PC-9 (cell line): ENCODE results near the gene ADORA3. TPM values are rescaled to one million over a fixed set of nuclear protein-coding genes. Genes with fewer than 3 reads are reported as not detected.

Source experiments
- BruUV-seq: library from RNA; stranded (reverse); fragments of 400-500 nt; replicated peaks from 2 replicates; lab custom pipeline; 2021; lab: Mats Ljungman, UMichigan
- CTCF ChIA-PET: fragments of 300-600 bp; sonication (Branson Sonifier 250); formaldehyde crosslinking; loops from one replicate; lab custom pipeline; 2022; ENCODE audit warnings: antibody characterized with exemption; lab: Charles Lee
- POLR2A ChIA-PET: fragments of 300-600 bp; sonication (Branson Sonifier 250); formaldehyde crosslinking; loops from one replicate; lab custom pipeline; 2022; ENCODE audit warnings: antibody characterized with exemption; ENCODE audit not compliant: unreplicated experiment; lab: Charles Lee
- DNase-seq, 2 experiments: peaks; one replicate each; pipeline versions ENCODE4 v3.0.0 to v3.0.0-alpha.2; 2015 to 2022; ENCODE audit warnings: mixed read lengths in 1 of 2
- H2AFZ ChIP-seq: fragments of 200-600 bp; sonication (generic); 2 replicates; pipeline ENCODE4 v1.8.1; 2017; ENCODE audit warnings: antibody characterized with exemption
- H3F3A ChIP-seq: fragments of 200-600 bp; sonication (generic); 2 replicates; pipeline ENCODE4 v1.8.1; 2017; ENCODE audit warnings: antibody characterized with exemption, mild to moderate bottlenecking, low read depth; ENCODE audit not compliant: insufficient read depth
- H3K27ac ChIP-seq: fragments of 200-600 bp; sonication (generic); 2 replicates; pipeline ENCODE4 v1.6.1; 2016; ENCODE audit warnings: mixed run types
- H3K27me3 ChIP-seq: fragments of 200-600 bp; sonication (generic); 2 replicates; pipeline ENCODE4 v1.6.1; 2016; ENCODE audit warnings: low read depth, mixed run types; ENCODE audit not compliant: insufficient read depth
- H3K36me3 ChIP-seq: fragments of 200-600 bp; sonication (generic); 2 replicates; pipeline ENCODE4 v1.6.1; 2016; ENCODE audit warnings: low read depth, mixed run types
- H3K4me1 ChIP-seq: fragments of 200-600 bp; sonication (generic); replicated peaks from 2 replicates; pipeline ENCODE4 v1.6.1; 2016; ENCODE audit warnings: mixed run types; ENCODE audit not compliant: insufficient read depth
- H3K4me2 ChIP-seq: fragments of 200-600 bp; sonication (generic); 2 replicates; pipeline ENCODE4 v1.6.1; 2017; ENCODE audit warnings: mixed run types
- H3K4me3 ChIP-seq: fragments of 200-600 bp; sonication (generic); 2 replicates; pipeline ENCODE4 v1.6.1; 2016; ENCODE audit warnings: mixed run types
- H3K79me2 ChIP-seq: fragments of 200-600 bp; sonication (generic); 2 replicates; pipeline ENCODE4 v1.6.1; 2017; ENCODE audit warnings: low read depth, mixed run types
- H3K9me2 ChIP-seq: fragments of 200-600 bp; sonication (generic); 2 replicates; pipeline ENCODE4 v1.8.1; 2017; ENCODE audit warnings: mild to moderate bottlenecking; ENCODE audit not compliant: insufficient read depth
- H3K9me3 ChIP-seq: fragments of 200-600 bp; sonication (generic); 2 replicates; pipeline ENCODE4 v1.8.1; 2016; ENCODE audit warnings: low read depth; ENCODE audit not compliant: insufficient read depth
- H4K20me1 ChIP-seq: fragments of 200-600 bp; sonication (generic); 2 replicates; pipeline ENCODE4 v1.8.1; 2017; ENCODE audit not compliant: insufficient read depth
- EZH2 ChIP-seq: fragments of 200-600 bp; sonication (generic); IDR thresholded peaks from 2 replicates; pipeline ENCODE4 v1.8.0; 2017; ENCODE audit warnings: antibody characterized with exemption, low read depth
- intact Hi-C: fragments of 100-400 bp; cut with micrococcal nuclease; formaldehyde crosslinking; loops from one replicate; pipeline ENCODE4 v1.10.0; 2022; ENCODE audit not compliant: unreplicated experiment
- total RNA-seq: library from RNA; stranded (reverse); gene quantifications from 2 replicates; pipeline ENCODE4 v1.2.3, GENCODE V29; 2021
- TF ChIP-seq, protein P1 (sequence below): fragments of 200-600 bp; sonication (generic); conservative IDR thresholded peaks from 2 replicates; pipeline ENCODE4 v1.6.1; 2017; ENCODE audit warnings: mixed run types, antibody characterized with exemption, mild to moderate bottlenecking, moderate library complexity

ADORA3 gene
- total RNA-seq, 1 experiment from 2014 or later: not detected

DNA sequence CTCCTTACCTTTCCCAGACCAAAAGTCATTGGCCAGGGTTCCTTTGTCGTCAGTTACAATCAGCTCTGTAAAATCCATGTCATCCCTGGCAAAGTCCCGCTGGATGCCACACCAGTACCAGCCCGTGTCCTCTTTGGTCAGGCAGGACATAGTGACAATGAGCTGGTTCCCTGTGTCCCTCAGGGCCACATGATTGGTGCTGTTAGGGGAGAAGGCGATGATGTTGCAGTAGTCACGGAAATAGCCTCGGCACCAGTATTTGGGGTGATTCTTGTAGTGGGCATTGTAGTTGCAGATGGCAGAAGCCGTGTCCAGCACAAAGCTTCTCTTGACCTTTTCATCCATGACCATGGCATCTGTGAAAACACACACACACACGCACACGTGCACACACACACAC is 14.8 kb downstream of the ADORA3 start:
- Histone ChIP-seq H4K20me1 (no peaks in the 10 kb centered on the region), H3K9me2 (no peaks in the 10 kb centered on the region), H3K9me3 (no peaks in the 10 kb centered on the region), H3K4me3 (no peak overlapping the region), H3K36me3 (no peaks in the 10 kb centered on the region), H3K4me2 (no peak overlapping the region), H3K4me1 (peaks cover 12% of the 10 kb centered on the region; the same call in 1 of the 2 replicates), H3K27me3 (peaks cover 10% of the 10 kb centered on the region), H3K79me2 (no peaks in the 10 kb centered on the region), H3F3A (no peaks in the 10 kb centered on the region), H2AFZ (no peak overlapping the region), H3K27ac (no peak overlapping the region)
- BruUV-seq: no TSS peak
- intact Hi-C loops: loop anchor here (10.0 kb wide), 1 partner anchor 876 kb away; no protein-coding TSS in a partner anchor
- ChIA-PET CTCF (no interaction called here), POLR2A (no interaction called here)
- no peak for TF ChIP-seq EZH2
- TF ChIP-seq, protein P1, sequence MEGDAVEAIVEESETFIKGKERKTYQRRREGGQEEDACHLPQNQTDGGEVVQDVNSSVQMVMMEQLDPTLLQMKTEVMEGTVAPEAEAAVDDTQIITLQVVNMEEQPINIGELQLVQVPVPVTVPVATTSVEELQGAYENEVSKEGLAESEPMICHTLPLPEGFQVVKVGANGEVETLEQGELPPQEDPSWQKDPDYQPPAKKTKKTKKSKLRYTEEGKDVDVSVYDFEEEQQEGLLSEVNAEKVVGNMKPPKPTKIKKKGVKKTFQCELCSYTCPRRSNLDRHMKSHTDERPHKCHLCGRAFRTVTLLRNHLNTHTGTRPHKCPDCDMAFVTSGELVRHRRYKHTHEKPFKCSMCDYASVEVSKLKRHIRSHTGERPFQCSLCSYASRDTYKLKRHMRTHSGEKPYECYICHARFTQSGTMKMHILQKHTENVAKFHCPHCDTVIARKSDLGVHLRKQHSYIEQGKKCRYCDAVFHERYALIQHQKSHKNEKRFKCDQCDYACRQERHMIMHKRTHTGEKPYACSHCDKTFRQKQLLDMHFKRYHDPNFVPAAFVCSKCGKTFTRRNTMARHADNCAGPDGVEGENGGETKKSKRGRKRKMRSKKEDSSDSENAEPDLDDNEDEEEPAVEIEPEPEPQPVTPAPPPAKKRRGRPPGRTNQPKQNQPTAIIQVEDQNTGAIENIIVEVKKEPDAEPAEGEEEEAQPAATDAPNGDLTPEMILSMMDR: no peak
- DNase-seq: no peak

- intact Hi-C loops: loop anchor here (10.0 kb wide), 1 partner anchor 878 kb away; no protein-coding TSS in a partner anchor
- ChIA-PET POLR2A (no interaction called here), CTCF (no interaction called here)
- Histone ChIP-seq H3K79me2 (no peaks in the 10 kb centered on the region), H3K9me2 (no peaks in the 10 kb centered on the region), H3K36me3 (no peaks in the 10 kb centered on the region), H3K4me2 (no peak overlapping the region), H4K20me1 (no peaks in the 10 kb centered on the region), H3K27ac (no peak overlapping the region), H3K9me3 (no peaks in the 10 kb centered on the region), H3K4me3 (no peak overlapping the region), H3K27me3 (no peaks in the 10 kb centered on the region), H3F3A (no peaks in the 10 kb centered on the region), H3K4me1 (peaks cover 12% of the 10 kb centered on the region; the same call in 1 of the 2 replicates), H2AFZ (no peak overlapping the region)
- TF ChIP-seq, protein P1: no peak
- no peak for TF ChIP-seq EZH2
- no TSS peak for BruUV-seq
- no peak for DNase-seq
Observed at GRCh38 chr1:111487133-111487532, 16.3 kb downstream of the ADORA3 start.

DNA sequence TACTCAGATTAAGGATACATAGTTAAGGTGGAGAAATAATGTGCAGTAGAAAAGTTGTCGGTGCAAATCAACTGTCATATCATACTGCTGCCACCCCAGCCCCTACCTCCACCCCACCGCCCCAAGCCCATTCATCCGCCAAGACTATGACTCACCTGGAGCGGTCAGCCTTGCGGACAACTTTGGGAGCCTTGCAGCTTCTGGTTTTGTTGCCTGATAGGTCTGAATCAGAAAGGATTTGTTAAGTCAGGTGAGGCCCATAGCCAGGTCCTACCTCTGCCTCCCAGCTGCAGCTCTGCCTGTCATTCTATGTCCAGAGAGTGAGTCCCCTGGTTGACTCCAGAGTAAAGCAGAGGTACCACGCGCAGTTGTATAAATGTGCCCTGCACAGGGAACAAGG is 17.0 kb downstream of the ADORA3 start:
- CTCF ChIA-PET: interaction anchor here (0.6 kb wide), 1 partner anchor 181 kb away, joined by 6 read pairs; no protein-coding TSS in a partner anchor

More for the DNA sequence above, 17.0 kb downstream of the ADORA3 start:
- BruUV-seq: no TSS peak
- H3K4me2 ChIP-seq: peak overlapping the region; percentile 8
- intact Hi-C loops: loop anchor here (10.0 kb wide), 1 partner anchor 878 kb away; no protein-coding TSS in a partner anchor
- TF ChIP-seq EZH2: no peak
- TF ChIP-seq, protein P1: no peak
- POLR2A ChIA-PET: interaction anchor here (0.6 kb wide), 1 partner anchor 378 kb away, joined by 3 read pairs; no protein-coding TSS in a partner anchor
- no peaks in the 10 kb centered on the region for H3K9me3 ChIP-seq
- no peaks in the 10 kb centered on the region for H4K20me1 ChIP-seq
- H3K9me2 ChIP-seq: no peaks in the 10 kb centered on the region
- H3K27me3 ChIP-seq: no peaks in the 10 kb centered on the region
- no peaks in the 10 kb centered on the region for H3F3A ChIP-seq
- no peaks in the 10 kb centered on the region for H3K36me3 ChIP-seq
- H3K27ac ChIP-seq: no peak overlapping the region
- no peak overlapping the region for H3K4me3 ChIP-seq
- no peaks in the 10 kb centered on the region for H3K79me2 ChIP-seq
- peak; percentile 51 to 64 for DNase-seq
- H3K4me1 ChIP-seq: peaks cover 12% of the 10 kb centered on the region; the same call in 1 of the 2 replicates
- no peak overlapping the region for H2AFZ ChIP-seq
